AG04449 (cell line): ENCODE data around the gene HCCS.

Source experiments
- CTCF ChIA-PET: fragments of 350-600 bp; formaldehyde crosslinking; extraction: SDS; loops from one replicate; lab custom pipeline; 2021; ENCODE audit warnings: antibody characterized with exemption; lab: Yijun Ruan, JAX
- POLR2A ChIA-PET: fragments of 400-600, 350-600 bp; formaldehyde crosslinking; extraction: SDS; loops from one replicate; lab custom pipeline; 2020; ENCODE audit warnings: antibody characterized with exemption, inconsistent platforms; lab: Yijun Ruan, JAX
- DNase-seq: peaks from one replicate; pipeline ENCODE4 v3.0.0-alpha.2; 2010; ENCODE audit warnings: low read depth, low spot score
- H3K4me3 ChIP-seq: 2 replicates; pipeline ENCODE4 v1.5.1; 2011; ENCODE audit warnings: low read depth, mild to moderate bottlenecking, control low read depth, low read length
- TF ChIP-seq, protein P1 (sequence below): IDR thresholded peaks from one replicate; pipeline ENCODE4 v1.5.1; 2011; ENCODE audit warnings: mild to moderate bottlenecking, moderate library complexity, low read length, control low read depth, inconsistent platforms; ENCODE audit not compliant: insufficient read depth; ENCODE audit errors: missing control alignments

The HCCS gene

GRCh38 chrX:11081511-11081910 lies 29.6 kb upstream of the HCCS start:
- TF ChIP-seq, protein P1, sequence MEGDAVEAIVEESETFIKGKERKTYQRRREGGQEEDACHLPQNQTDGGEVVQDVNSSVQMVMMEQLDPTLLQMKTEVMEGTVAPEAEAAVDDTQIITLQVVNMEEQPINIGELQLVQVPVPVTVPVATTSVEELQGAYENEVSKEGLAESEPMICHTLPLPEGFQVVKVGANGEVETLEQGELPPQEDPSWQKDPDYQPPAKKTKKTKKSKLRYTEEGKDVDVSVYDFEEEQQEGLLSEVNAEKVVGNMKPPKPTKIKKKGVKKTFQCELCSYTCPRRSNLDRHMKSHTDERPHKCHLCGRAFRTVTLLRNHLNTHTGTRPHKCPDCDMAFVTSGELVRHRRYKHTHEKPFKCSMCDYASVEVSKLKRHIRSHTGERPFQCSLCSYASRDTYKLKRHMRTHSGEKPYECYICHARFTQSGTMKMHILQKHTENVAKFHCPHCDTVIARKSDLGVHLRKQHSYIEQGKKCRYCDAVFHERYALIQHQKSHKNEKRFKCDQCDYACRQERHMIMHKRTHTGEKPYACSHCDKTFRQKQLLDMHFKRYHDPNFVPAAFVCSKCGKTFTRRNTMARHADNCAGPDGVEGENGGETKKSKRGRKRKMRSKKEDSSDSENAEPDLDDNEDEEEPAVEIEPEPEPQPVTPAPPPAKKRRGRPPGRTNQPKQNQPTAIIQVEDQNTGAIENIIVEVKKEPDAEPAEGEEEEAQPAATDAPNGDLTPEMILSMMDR, result no peak
- CTCF ChIA-PET, result no interaction called here
- POLR2A ChIA-PET, result no interaction called here
- no peak for DNase-seq
- H3K4me3 ChIP-seq, result no peak overlapping the region

DNA sequence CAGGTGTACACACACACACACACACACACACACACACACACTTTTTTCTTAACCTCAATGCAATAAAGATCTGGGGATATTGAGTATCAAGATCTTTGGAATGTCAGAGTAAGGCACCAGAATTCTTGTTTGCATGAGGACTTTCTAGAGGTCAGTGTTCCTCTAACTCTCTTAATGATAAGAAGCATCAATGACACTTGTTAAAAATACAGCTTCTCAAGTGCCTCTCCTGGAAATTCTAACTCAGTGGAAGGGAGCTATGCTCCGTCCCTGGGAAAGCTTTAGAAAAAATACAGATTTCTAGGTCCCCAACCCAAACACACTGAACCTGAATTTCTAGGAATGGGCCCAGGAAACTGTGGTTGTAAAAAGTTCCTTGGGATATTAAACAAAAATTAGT lies 25.8 kb upstream of the HCCS start:
- no peak overlapping the region for H3K4me3 ChIP-seq
- no peak for DNase-seq
- POLR2A ChIA-PET, result no interaction called here
- CTCF ChIA-PET, result no interaction called here
- TF ChIP-seq, protein P1, result no peak

DNA sequence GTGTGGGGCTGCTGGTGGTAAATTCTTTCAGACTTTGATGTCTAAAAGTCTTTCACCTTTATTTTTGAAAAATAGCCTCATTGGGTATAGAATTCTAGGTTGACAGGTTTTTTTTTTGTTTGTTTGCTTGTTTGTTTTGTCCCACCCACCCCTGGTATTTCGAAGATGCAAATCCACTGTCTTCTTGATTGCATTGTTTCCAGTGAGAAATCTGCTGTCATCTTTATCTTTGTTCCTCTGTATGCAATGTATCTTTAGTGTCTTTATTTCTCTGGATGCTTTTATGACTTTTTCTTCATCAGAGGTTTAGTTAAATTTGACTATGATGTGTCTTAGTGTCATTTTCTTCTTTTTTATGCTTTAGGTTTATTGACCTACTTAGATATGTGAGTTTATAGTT lies 21.3 kb upstream of the HCCS start:
- ChIA-PET POLR2A (no interaction called here), CTCF (no interaction called here)
- TF ChIP-seq, protein P1, result no peak
- DNase-seq, result no peak
- H3K4me3 ChIP-seq, result no peak overlapping the region

DNA sequence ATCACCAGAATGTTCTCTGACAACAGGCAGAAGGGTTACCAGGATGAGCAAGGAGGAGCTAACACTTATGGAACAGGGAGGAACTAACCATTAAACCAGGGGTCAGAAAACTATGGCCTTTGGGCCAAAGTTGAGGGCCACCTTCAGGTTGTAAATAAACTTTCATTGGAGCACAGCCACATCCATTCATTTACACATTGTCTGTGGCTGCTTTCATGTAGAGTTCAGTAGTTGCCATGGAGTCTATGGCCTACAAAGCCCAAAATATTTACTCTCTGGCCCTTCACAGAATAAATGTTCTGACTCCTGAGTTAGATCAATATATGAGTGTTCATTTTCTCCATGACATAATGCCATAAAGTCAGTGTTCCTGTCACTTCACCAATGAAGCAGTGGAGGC lies 13.2 kb upstream of the HCCS start:
- TF ChIP-seq, protein P1, result no peak
- DNase-seq, result no peak
- ChIA-PET POLR2A (no interaction called here), CTCF (interaction anchor here (1.2 to 1.5 kb wide), 2 partner anchors 328 to 908 kb away, joined by 3 read pairs; no protein-coding TSS in a partner anchor)
- no peak overlapping the region for H3K4me3 ChIP-seq

- TF ChIP-seq, protein P1, result no peak
- ChIA-PET POLR2A (interaction anchor here (0.7 kb wide), 1 partner anchor 479 kb away, joined by 4 read pairs; the partner anchor contains the start of gene MID1), CTCF (interaction anchor here (1.6 to 3.6 kb wide), 2 partner anchors 377 to 909 kb away, joined by 8 to 35 read pairs; no protein-coding TSS in a partner anchor)
- no peak overlapping the region for H3K4me3 ChIP-seq
- no peak for DNase-seq
Measured at GRCh38 chrX:11099465-11099864, 11.7 kb upstream of the HCCS start.

GRCh38 chrX:11100281-11101035 lies 10.7 kb upstream of the HCCS start:
- CTCF ChIA-PET, result interaction anchor here (0.5 to 3.6 kb wide), 11 partner anchors 9 to 911 kb away, joined by 3 to 35 read pairs (median 4); partner anchors contain the start of gene MID1
- peak; percentile 28 for DNase-seq
- no peak overlapping the region for H3K4me3 ChIP-seq
- POLR2A ChIA-PET, result no interaction called here
- TF ChIP-seq, protein P1, result peak; percentile 31
